GM18508 (cell line): ENCODE measurements around the gene DDX1.

Experiments
- ATAC-seq: cut with Tn5 transposase; IDR thresholded peaks from one replicate; pipeline ENCODE4 v1.9.1; 2021; ENCODE audit warnings: moderate number of reproducible peaks; ENCODE audit not compliant: insufficient read depth, unreplicated experiment

Gene DDX1

DNA sequence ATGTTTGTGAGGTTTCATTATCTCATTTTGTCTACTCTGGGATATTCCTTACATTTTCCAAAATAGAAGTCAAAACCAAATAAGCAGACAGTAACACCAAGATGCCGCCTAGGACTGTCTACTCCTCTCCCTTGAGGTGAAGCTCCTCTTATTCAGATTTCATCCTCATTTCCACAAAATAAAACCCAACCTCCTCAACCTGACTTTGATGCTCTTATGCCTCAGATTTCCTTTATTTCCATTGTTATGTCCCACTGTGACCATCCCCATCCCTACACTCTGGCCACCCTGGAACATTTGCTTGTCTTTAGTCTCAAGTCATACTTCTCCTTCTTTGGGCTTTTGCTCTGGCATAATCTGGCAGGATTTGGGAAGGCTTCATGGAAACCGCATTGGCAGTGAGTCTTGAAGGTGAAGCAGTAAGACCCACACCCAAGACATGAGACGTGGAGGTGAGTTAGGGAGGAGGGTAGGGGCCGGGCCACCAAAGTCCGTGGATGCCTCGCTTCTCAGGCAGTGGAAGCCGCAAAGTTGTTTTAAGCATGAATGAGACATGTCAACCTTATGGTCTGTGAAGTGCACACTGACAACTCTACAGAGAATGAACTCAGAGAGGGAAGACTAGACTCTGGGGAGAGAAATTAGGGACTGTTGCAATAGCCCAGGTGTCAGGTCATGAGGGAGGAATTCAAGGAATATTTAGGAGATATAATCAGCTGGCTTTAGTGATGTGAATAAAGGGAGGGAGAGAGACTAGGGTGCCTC lies 63.6 kb downstream of the DDX1 start:
- no peak for ATAC-seq

DNA sequence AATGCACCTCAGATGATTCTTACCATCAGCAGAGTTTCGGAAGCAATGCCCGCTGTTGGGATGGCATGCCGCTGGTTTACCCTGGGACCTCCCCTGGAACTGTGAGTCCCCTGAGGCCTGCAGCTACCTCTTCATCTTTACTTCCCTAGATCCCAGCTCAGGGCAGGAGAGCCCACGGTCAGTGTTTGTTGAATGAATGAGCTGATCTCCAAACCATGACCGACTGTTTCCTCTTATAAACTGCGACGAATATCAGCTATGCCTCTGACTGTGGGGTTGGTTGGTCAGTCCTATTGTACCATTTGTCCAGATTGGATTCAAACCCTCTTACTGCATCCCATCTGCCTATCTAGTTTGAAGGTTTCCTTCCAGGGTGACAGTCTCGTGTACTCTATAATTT lies 64.4 kb downstream of the DDX1 start:
- no peak for ATAC-seq

DNA sequence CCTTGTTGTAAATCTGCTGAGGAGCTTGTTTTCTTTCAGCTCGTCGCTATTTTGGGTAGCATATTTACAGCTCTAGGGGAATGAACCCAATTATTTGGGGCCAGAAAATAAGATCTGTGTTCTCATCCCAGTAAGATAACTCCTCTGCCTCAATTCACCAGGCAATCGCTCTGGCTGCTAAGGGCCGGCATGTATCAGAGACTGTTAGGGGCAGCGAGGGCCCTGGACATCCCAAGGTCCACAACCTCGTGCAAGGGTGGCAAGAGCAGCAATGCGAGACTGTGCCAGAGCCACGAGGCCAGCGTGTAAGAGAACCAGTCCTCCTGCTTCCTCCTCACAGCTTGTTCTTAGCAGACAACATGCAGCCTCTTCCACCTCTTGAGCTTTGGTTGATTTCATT lies 66.1 kb downstream of the DDX1 start:
- ATAC-seq: no peak

DNA sequence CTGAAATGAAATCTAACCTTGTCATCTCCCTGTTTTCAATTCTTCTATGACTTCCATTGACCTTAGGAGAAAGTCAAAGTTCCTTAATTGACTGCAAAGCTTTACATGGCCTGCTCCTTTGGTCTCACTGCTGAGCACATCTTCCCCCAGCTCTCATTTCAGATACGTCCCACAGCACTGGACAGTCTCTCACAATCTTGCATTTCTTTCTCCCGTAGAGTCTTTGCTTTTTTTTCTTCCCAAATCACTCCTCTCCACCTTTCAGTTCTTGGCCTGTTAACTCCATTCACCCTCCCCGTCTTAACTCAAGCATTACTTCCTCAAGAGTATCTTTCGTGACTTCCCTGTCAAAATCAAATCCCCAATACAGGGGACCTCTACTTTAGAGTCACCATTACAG lies 67.2 kb downstream of the DDX1 start:
- no peak for ATAC-seq

DNA sequence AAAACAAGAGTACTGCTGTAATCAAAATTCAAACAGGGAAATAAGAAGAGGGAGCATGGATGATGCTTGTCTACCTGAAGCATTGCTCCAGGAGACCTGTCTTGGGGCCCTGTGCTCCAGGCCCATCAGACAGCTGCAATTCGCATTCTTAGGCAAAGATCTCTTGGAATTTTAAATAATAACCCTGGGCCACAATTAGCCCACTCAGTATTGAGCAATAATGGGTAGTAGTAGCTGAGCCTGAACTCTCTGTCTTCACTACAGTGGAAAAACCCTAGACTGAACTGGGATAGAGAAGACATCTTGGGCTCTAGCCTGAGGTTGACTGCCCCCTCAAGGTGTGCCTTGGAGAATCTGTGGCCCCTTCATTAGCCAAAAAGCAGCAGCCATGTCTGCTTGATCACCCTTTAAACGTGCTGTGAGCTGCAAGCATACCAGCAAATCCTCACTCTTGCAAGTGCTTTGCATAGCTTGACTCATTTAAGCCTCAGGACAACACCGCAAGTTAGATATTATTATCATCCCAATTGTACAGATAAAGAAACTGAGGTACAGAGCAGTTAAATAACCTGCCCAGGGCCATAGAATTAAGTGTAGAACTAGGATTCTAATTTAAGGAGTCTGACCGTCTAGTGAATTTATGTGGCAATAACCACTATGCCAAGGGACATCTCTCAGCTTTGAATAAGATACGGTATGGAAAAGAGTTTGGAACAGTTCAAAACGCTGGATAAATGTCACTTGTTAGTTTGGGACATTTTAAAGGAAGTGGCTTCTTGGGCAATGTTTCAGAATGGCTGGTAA lies 69.0 kb downstream of the DDX1 start:
- ATAC-seq: no peak

DNA sequence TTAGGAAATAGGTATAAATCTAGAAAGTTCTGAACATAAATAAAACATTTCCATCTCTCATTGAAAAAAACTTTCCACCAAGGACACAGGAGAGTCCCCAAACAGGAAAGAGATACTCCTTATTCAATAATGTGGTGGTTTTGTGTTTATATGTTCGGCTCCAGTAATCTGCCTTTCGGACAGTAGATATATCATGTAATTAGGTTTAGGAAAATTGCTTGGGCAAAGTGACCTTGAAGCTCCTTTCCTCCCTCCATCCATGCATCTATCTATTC lies 69.6 kb downstream of the DDX1 start:
- ATAC-seq: no peak

DNA sequence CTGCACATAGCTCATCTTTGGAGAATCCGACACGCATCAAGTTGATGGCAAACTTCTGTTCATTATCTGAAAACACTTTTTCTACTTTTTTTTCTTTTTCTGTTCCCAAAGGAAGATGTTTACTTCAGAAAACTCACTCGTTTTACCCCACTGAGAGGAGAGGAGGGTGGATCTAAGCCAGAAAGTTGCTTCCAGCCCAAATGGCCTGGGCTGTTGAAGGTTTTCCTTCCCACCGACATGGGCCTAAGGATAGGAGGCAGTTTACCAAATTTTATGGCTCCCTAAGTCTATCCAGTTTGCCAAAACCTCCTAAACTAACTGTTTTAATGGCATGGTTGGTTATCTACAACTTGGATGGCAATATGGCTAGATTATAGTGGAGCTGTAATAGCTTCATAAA lies 70.4 kb downstream of the DDX1 start:
- ATAC-seq: no peak

DNA sequence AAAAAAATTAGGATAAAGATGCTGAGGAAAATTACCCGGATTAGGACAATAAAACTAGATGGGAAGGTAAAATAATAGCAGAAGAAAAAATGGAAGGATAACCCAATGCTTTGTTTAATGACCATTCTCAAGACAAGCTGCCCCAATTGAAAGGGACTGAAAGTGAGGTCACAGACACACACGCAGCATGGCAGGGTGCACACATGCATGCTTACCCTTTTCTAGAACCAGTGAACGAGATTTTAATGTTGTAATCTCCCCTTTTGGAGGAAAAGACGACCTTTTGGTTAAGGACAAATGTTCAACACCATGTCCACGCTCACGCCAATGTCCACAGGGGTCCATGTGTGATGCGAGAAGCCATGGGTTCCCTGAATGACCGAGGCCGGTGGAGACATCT lies 70.9 kb downstream of the DDX1 start:
- no peak for ATAC-seq

DNA sequence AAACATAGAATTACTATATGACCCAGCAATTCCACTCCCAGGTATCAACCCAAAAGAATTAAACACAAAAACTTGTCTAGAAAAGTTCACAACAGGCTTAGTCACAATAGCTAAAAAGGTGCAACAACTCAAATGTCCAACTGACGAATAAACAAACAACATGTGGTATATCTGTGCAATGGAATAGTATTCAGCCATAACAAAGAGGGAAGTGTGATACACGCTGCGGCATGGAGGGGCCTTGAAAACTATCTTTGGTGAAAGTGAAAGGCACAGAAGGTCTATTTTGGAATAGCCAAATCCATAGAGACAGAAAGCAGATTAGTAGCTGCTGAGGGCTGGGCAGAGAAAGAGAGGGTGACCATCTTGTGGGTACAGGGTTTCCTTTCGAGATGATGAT lies 72.1 kb downstream of the DDX1 start:
- ATAC-seq: no peak

DNA sequence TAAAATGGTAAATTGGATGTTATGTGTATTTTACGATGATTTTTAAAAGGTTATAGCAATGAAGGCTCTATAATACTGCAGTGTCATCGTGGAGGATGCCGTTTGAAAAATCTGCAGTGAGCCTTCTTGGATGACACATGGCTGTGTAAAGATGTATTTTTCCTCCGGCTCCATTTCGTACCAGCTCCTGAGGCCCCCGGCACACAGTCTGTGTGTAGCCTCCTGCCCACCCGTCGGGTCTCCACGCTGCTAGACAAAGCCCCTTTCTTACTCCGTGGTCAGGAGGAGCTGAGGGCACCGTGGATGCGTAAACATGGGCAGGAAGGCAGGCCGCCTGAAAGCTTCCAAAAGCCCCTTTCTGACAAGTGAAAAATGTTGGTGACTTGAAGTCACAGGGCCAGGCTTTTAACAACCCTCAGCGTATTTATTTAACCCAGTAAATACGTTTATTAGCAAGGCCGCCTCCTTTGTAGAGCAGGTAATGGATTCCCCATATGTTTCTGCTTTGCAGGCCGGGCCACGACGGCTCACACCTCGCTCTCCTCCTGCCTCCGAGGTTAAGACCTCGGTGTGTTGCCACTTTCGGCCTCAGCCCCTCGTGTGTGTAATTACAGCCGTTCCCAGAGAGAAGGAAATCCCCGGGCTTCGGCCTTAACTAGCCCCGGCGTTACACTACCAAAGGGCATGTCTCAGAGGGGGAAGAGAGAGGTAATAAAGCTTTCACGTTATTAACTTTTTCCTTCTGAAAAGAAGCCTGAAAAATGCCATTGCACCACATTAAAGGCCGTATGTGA lies 72.8 kb downstream of the DDX1 start:
- no peak for ATAC-seq

DNA sequence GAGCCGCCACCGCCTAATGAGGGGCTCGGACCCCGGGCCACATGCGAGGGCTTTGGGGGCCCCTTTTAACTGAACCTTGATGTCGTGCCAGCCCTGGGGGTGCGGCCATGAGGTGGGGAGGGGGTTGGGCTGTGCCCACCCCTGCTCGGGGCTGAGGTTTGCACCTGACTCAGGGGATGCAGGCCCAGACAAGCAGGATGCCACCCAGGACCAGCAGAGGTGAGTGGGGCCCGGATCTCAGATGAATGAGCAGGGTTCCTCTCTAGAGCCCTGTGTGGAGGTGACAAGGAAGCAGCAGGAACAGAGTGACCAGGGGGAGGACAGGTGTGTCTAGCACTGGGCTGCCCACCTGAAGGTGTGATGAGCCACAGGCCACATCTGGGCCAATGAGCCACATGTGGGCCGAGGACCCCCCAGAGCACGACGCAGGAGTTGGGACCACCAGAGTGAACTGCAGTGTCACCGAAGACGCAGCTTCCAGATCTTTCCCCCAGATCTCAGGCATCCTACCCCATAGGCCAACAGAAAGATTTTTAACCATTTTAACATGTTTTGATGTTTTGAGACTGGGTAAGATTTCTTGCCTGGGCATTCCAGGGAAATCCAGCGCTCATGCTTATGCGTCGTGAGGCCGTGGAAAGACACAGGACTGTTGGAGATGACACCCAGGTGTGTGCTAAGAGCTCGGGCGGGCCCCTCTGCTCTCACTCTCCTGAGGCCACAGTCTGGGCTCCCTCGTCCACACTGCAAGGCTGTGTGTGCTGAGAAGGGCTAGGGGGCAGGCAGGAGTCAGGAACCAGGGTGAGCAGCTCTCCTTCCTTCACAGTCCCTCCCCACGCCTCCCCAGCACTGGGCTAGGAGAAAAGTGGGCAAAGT lies 73.6 kb downstream of the DDX1 start:
- no peak for ATAC-seq

DNA sequence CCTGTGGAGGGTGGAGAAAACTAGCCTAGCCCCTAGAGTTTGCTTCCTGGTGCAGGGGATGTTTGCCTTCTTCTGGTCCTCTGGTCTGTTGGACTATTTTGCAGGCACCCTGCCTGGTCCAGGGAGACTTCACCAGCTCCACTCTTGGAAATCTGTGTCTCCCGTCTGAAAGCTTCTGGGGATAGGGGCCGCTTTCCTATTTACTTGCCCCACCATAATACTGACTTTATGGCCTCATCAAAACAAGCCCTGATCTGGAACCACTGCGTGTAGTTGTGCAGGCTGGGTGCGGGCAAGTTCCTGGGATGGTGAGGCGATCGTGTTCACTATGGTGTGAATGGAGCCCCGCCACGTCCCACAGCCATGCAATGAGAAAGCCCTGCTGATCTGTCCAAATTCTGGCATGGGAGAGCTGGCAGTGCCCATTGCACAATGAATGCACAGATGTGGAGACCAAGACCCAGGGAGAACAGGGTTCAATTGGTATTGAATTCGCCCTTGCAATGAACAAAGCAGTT lies 74.3 kb downstream of the DDX1 start:
- ATAC-seq: no peak

DNA sequence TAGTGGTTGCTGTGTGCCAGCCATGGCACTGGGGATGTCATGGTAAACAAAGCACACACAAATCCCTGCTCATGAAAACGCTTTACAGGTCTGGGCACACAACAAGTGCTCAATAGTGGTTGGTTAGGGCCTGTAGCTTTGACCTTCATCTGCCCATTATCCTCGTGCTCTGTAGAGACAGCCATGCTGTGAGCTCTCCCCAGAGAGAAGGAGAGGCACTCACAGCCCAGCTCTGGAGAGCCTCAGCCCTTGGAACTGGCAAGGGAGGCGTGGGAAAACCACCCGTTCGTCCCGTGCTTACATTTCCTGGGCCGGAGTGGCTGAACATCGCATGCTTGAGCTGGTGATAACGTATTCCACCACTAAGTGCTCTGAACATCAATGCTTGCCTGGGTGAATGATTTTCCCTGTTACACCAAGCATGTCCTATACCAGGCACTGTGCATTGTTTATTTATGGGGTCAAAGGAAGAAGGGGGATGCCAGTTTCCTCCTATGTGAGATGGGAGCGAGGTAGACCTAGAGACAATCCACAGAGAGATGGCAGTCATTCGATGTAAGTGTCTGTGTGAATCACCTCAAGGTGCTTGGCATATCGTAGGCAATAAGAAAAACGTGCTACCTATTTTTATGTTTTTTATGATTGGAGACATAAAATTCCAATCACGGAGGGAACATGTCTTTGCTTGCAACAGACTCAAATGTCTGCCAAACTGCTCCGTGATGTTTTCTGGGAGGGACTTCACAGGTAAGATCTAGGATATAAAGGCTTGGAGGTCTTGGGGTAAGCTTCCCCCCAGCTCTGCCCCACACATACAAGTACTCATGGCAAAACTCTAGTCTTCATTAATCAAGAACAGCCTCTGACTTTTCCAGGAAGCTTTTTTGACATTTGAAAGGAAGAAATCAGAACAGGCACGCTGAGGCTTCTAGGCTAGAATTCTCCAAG lies 75.5 kb downstream of the DDX1 start:
- ATAC-seq: no peak

DNA sequence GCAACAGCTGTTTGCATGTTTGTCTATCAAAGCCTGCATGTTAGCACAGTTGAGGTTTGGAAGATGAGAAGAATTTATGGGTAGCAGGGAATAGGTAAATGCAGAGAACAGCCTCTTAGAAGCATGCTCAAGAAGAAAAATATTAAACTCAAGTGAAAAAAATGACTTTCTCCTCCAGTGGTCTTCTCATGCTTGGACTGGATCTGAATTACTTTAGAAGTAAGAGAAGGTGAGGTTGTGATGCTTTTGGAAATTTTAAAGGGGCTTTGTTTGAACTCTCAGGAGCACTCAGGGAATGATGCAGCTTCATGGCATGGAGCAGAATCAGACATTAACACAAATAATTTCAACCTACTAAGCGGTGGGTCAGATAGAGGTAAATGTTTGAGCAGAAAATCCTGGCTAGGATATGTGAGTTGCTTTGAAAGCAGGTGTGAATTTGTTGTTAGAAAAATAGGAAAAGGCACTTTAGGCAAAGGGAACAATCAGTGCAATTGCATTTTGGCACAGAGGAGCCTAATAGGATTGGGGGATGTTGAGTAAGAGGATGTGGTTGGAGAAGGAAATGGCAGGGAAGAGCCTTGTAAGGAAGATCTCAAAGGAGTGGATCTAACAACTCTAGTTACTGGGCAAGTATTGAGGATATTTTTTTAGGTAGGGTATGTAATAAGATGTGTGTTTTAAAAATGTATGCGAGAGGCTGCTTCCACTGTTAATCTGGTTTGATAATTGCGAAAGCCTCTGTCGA lies 76.3 kb downstream of the DDX1 start:
- no peak for ATAC-seq

DNA sequence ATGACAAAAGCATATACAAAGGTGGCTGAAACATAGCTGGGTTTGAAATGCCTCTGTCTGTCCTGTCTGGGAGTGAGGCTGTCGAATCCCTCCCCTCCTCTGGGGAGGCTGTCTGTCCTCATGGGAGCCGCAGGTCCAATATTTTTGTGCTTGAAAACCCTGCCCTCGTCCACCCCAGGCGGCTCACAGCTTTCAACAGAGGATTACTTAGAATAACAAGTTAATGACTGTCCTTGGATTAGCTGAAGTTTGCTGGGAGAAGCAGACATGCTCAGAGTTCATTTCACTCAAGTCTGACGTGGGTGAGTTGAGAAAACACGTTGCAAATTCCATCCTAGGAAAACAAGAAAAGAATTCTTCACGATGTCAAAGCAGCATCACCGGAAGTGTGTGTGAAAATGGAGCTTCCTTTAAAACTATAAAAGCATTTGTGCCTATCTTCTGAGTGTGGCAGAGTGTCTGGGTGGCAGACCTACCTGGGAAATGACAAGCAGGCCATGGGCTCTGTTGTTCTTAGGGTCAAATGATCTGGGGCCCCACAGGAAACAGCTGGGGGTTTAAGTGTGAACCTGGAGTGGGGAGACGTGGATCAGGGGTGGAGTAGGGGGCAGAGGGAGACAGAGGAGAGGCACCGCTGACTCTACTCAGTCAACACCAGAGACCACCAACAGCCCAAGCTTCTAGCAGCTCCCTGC lies 77.1 kb downstream of the DDX1 start:
- no peak for ATAC-seq

DNA sequence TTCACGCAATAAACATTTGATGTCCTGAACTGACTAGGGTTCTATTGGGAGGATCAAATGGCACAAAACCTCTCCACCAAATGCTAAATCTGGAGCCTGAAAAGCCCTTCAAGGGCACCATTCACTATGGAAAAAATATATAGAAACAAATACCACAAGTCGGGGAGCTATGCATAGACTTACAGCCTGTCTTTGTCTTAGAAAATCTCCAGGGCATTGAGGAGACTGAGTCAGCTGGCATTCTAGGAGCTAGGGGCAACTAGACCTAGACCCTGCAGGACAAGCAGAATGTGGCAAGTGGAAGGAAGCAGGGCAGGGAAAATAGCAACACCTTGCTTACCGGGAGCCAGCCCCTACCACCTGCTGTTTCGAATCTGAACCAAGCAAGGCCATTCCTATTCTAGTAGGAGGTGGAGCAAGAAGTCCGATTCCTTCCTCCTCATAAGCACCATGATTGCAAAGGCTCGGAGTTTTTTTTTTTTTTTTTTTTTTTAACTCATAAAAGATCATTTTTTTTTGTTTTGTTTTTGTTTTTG lies 77.8 kb downstream of the DDX1 start:
- ATAC-seq: no peak

DNA sequence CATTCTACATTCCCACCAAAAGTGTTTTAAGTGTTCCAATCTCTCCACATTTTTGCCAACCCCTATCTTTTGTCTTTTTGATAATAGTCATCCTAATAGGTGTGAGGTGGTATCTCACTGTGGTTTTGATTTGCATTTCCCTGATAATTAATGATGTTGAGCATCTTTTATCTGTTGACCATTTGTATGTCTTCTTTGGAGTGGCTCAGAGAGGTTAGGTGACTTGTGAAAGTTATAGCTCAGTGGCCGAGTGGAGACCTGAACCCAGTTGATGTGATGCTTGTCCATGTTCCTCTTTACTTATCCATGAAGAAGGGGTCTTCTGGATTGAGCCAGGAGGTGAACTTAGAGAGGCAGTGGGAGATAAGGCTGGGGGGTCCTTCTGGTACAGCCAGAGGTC lies 78.8 kb downstream of the DDX1 start:
- no peak for ATAC-seq

DNA sequence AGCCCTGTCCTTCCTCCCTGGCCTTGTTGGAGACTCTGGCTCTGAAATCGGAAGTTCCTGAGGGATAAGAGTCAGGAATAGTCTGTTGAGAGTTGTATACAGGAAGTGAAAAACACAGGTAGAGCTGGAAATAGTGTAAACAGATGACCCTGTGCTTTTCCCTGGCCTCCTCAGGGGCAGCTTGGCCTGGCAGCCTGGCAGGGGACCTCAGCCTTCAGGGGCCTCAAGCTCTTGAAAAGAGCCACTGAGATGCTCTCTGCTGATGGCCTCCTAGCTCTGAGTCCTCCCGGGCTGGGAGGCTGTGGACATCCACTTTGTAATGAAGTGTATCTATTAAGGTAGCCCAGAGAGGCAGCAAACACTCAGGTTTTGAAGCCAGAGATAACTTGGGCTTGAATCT lies 79.3 kb downstream of the DDX1 start:
- no peak for ATAC-seq
